Transverse colon (tissue), 4 donors: ENCODE results near the gene RMI1. TPM values are rescaled to one million over a fixed set of nuclear protein-coding genes. Genes with fewer than 3 reads are reported as not detected.
A peak's percentile ranks its signal among the peaks of the same experiment; 100 is the strongest.

Experiments used
- DNase-seq: peaks from one replicate; pipeline ENCODE4 v3.0.0-alpha.2; 2019
- H3K27ac ChIP-seq, 4 donors: fragments of 200-600 bp; sonication (generic); 2 replicates each; pipeline ENCODE4 v1.5.1; 2016 to 2018; ENCODE audit warnings: inconsistent platforms in 4 of 4
- H3K27me3 ChIP-seq: fragments of 200-600 bp; sonication (generic); 2 replicates; pipeline ENCODE4 v1.5.1; 2017; ENCODE audit warnings: inconsistent platforms
- H3K36me3 ChIP-seq, 4 donors: fragments of 200-600 bp; sonication (generic); 2 replicates each; pipeline ENCODE4 v1.5.1; 2017 to 2019; ENCODE audit warnings: inconsistent platforms in 4 of 4
- H3K4me1 ChIP-seq, 4 donors: fragments of 200-600 bp; sonication (generic); 2 replicates each; pipeline ENCODE4 v1.5.1; 2017 to 2020; ENCODE audit warnings: inconsistent platforms in 4 of 4
- H3K4me3 ChIP-seq, 4 donors: fragments of 200-600 bp; sonication (generic); 1 replicate in 1 of 4; 2 replicates in 3 of 4; pipeline versions ENCODE4 v1.5.1 to v1.6.1; 2017 to 2019; ENCODE audit warnings: inconsistent platforms in 4 of 4
- H3K9me3 ChIP-seq, 2 donors: fragments of 200-600 bp; sonication (generic); 2 replicates each; pipeline ENCODE4 v1.5.1; 2017 to 2019; ENCODE audit warnings: inconsistent platforms in 2 of 2
- EP300 ChIP-seq: sonication (generic); formaldehyde crosslinking; IDR thresholded peaks from one replicate; pipeline ENCODE4 v1.6.1; 2017; ENCODE audit warnings: antibody characterized with exemption, low read depth
- POLR2A ChIP-seq: fragments of 450-650 bp; IDR thresholded peaks from one replicate; pipeline ENCODE4 v1.6.1; 2016; ENCODE audit warnings: antibody characterized with exemption, mild to moderate bottlenecking, moderate library complexity
- POLR2AphosphoS5 ChIP-seq, 3 donors: sonication (generic); formaldehyde crosslinking; IDR thresholded peaks; one replicate each; pipeline ENCODE4 v1.6.1; 2016; ENCODE audit warnings: antibody characterized with exemption in 3 of 3
- WGBS, 2 donors: methylation state at CpG; one replicate each; pipeline ENCODE4 v1.1.5; 2018; ENCODE audit warnings: low coverage in 1 of 2; 5-methylcytosine and 5-hydroxymethylcytosine counted together
- in situ Hi-C, 4 donors: fragments of 200-750 bp; cut with MboI; loops; one replicate each; pipeline versions ENCODE4 v1.15.0 to v1.15.1; 2017; ENCODE audit warnings: low sequenced_read_pairs in 3 of 4, low pct_ligation_motif_present in 1 of 4, low pct_unique_long_range_greater_than_20kb in 1 of 4
- intact Hi-C: fragments of 100-400 bp; cut with DNase I; formaldehyde crosslinking; loops from one replicate; pipeline ENCODE4 v1.15.1; 2023; ENCODE audit warnings: low total_unique reads
- total RNA-seq, 4 donors: library from RNA; depleted of rRNA; stranded (reverse); fragments of >200 nt; gene quantifications; one replicate each; pipeline ENCODE4 v1.1.0, GENCODE V29; 2016
- TF ChIP-seq, protein P1 (sequence below), 5 experiments: fragments of 200-600 bp in 3 of 5; fragments of 450-650 bp in 2 of 5; sonication (generic) in 3 of 5; IDR thresholded peaks; 1 replicate in 2 of 5; 2 replicates in 3 of 5; pipeline ENCODE4 v1.5.1; 2016 to 2017; ENCODE audit warnings: antibody characterized with exemption in 5 of 5, inconsistent platforms in 3 of 5, mild to moderate bottlenecking in 2 of 5, moderate library complexity in 1 of 5

RMI1 gene
- total RNA-seq, 4 donors from 2014 or later: 1.8 to 13.1 (median 9.1) TPM

DNA sequence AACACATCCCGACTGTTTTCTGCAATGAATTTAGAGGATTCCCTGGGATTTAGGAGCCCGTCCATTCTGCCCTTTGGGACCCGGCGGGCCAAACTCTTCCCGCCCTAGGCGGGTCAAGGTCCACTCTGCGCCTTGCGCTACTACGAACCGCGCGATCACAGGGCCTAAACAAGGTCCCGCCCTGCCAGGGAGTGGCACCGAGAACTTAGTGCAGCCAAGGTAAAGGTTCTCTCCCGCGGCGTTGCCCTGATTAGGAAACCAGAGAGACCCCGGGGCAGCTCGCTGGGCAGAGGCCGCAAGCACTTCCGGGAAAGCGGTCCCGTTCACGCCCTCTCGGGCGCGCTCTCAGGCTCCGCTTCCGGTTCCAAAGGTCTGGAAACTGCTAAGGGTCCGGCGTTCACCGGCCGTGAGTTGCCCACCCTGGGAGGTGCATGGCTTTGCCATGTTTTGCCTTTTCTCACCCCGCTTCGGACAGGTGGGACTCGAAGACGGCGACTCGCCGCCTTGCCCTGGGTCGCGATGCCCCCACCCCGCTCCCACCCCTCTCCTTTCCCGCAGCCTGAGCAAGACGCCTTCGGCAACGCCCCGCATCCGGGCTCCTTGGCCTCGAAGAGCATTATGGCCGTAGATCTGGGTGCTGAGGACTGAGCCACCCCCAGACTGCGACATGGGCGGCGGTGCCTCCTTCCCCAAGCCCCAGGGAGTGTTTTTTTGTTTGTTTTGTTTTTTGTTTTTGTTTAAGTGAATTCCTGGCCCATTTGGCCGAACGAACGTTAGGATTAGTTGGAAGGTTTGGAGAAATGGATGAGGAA lies 24.0 kb upstream of the RMI1 start:
- intact Hi-C loops: no loop called here
- no peaks in the 10 kb centered on the region for H3K36me3 ChIP-seq
- peak overlapping the region; percentile 58 to 79 (median 66) for H3K4me3 ChIP-seq
- whole genome bisulfite sequencing, 2 donors: 3 to 4% methylated on average over 6 to 55 of the region's 57 CpGs
- DNase-seq: peak; percentile 91
- H3K27ac ChIP-seq: peak overlapping the region; percentile 89 to 93 (median 90)
- peaks cover 4 to 23% (median 8%) of the 10 kb centered on the region in 4 donors for H3K4me1 ChIP-seq
- H3K9me3 ChIP-seq: no peaks in the 10 kb centered on the region
- H3K27me3 ChIP-seq: no peaks in the 10 kb centered on the region
- no peak for TF ChIP-seq EP300
- TF ChIP-seq POLR2A: peak; percentile 67
- peak; percentile 21 to 80 (median 67) for TF ChIP-seq POLR2AphosphoS5 (IDR thresholded peaks at IDR 0.05)
- in situ Hi-C loops: loop anchor here in 1 of 4 donors (25.0 kb wide), 1 partner anchor 1981 kb away; the partner anchor contains the start of gene NAA35

DNA sequence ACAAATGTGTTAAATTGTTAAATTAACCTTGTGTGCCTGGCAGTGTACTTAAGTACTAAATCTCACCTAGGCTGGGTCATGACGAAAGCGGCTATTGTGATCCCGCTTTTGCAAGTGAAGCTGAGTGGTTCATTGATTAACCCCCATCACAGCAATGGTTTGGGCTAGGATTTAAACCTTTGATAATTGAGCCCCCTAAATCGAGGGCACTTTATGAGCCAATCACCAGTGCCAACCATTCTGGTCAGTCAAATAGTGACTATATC lies 23.4 kb upstream of the RMI1 start:
- Histone ChIP-seq H3K27me3 (no peaks in the 10 kb centered on the region), H3K27ac (peak overlapping the region; percentile 89 to 93 (median 90)), H3K36me3 (no peaks in the 10 kb centered on the region), H3K4me3 (peak overlapping the region; percentile 58 to 79 (median 66)), H3K9me3 (no peaks in the 10 kb centered on the region), H3K4me1 (peaks cover 4 to 23% (median 8%) of the 10 kb centered on the region in 4 donors)
- intact Hi-C loops (no loop called here), in situ Hi-C loops (loop anchor here in 1 of 4 donors (25.0 kb wide), 1 partner anchor 1980 kb away; the partner anchor contains the start of gene NAA35)
- peak; percentile 35 for DNase-seq
- TF ChIP-seq, protein P1, sequence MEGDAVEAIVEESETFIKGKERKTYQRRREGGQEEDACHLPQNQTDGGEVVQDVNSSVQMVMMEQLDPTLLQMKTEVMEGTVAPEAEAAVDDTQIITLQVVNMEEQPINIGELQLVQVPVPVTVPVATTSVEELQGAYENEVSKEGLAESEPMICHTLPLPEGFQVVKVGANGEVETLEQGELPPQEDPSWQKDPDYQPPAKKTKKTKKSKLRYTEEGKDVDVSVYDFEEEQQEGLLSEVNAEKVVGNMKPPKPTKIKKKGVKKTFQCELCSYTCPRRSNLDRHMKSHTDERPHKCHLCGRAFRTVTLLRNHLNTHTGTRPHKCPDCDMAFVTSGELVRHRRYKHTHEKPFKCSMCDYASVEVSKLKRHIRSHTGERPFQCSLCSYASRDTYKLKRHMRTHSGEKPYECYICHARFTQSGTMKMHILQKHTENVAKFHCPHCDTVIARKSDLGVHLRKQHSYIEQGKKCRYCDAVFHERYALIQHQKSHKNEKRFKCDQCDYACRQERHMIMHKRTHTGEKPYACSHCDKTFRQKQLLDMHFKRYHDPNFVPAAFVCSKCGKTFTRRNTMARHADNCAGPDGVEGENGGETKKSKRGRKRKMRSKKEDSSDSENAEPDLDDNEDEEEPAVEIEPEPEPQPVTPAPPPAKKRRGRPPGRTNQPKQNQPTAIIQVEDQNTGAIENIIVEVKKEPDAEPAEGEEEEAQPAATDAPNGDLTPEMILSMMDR (IDR thresholded peaks at IDR 0.05): no peak
- TF ChIP-seq POLR2AphosphoS5 (IDR thresholded peaks at IDR 0.05) (no peak), POLR2A (no peak), EP300 (no peak)
- whole genome bisulfite sequencing, 2 donors: 55 to 80% methylated on average over 4 of the region's 4 CpGs

DNA sequence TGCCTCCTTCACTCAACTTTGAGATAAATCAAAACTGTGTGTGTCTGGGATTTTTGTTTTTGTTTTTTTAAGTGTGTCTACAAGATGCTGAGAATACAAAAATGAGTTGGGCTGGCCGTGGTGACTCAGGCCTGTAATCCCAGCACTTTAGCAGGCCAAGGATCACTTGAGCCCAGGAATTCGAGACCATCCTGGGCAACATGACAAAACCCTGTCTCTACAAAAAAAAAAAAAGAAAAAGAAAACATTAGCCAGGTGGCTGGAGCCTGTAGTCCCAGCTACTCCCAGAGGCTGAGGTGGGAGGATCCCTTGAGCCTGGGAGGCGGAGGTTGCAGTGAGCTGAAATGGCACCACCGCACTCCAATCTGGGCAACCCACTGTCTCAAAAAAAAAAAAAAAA lies 21.5 kb upstream of the RMI1 start:
- DNase-seq: no peak
- in situ Hi-C loops: loop anchor here in 1 of 4 donors (25.0 kb wide), 1 partner anchor 1978 kb away; the partner anchor contains the start of gene NAA35
- no peaks in the 10 kb centered on the region for H3K36me3 ChIP-seq
- no peaks in the 10 kb centered on the region for H3K9me3 ChIP-seq
- intact Hi-C loops: no loop called here
- H3K27ac ChIP-seq: peak overlapping the region in 1 of 4 donors; percentile 31
- TF ChIP-seq POLR2A: no peak
- TF ChIP-seq, protein P1 (IDR thresholded peaks at IDR 0.05): no peak
- peak in 1 of 3 donors; percentile 18 for TF ChIP-seq POLR2AphosphoS5 (IDR thresholded peaks at IDR 0.05)
- no peak for TF ChIP-seq EP300
- peaks cover 4 to 23% (median 10%) of the 10 kb centered on the region in 4 donors for H3K4me1 ChIP-seq
- no peaks in the 10 kb centered on the region for H3K27me3 ChIP-seq
- no peak overlapping the region for H3K4me3 ChIP-seq
- WGBS, 2 donors: 70 to 78% methylated on average over 4 of the region's 4 CpGs

DNA sequence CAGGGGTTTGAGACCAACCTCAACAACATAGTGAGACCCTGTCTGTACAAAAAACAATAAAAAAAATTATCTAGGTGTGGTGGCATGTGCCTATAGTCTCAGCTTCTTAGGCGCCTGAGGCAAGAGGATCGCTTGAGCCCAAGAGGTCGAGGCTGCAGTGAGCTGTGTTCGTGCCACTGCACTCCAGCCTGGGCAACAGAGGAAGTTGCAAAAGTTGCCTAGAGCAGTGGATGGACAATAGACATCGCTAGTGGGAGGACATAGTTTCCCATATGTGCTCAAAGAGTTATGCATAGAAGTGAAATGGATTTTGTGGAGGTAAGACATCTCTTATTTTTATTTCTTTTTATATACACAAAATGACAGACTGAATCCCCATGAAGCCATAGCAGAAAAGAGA lies 19.6 kb upstream of the RMI1 start:
- H3K4me3 ChIP-seq: no peak overlapping the region
- no peak for TF ChIP-seq POLR2A
- TF ChIP-seq, protein P1 (IDR thresholded peaks at IDR 0.05): no peak
- TF ChIP-seq POLR2AphosphoS5 (IDR thresholded peaks at IDR 0.05): no peak
- no peak for DNase-seq
- no peaks in the 10 kb centered on the region for H3K36me3 ChIP-seq
- H3K4me1 ChIP-seq: peaks cover 3 to 12% (median 4%) of the 10 kb centered on the region in 4 donors
- WGBS, 2 donors: 85 to 91% methylated on average over 4 to 5 of the region's 5 CpGs
- H3K9me3 ChIP-seq: no peaks in the 10 kb centered on the region
- intact Hi-C loops (no loop called here), in situ Hi-C loops (loop anchor here in 1 of 4 donors (25.0 kb wide), 1 partner anchor 1976 kb away; the partner anchor contains the start of gene NAA35)
- H3K27me3 ChIP-seq: no peaks in the 10 kb centered on the region
- H3K27ac ChIP-seq: no peak overlapping the region
